H1 (cell line): Measurements from ENCODE around the gene SEH1L. TPM values are rescaled to one million over a fixed set of nuclear protein-coding genes. Genes with fewer than 3 reads are reported as not detected.

Source experiments
- CTCF ChIA-PET: fragments of 300-600 bp; sonication (Branson Sonifier 250); formaldehyde crosslinking; loops from one replicate; lab custom pipeline; 2021; ENCODE audit not compliant: partially characterized antibody; lab: Charles Lee
- POLR2A ChIA-PET: fragments of 300-600 bp; sonication (Branson Sonifier 250); formaldehyde crosslinking; loops from one replicate; lab custom pipeline; 2021; ENCODE audit warnings: inconsistent platforms; ENCODE audit not compliant: partially characterized antibody; lab: Charles Lee
- DNase-seq, 2 experiments: peaks; one replicate each; pipeline versions ENCODE4 v3.0.0 to v3.0.0-alpha.2; 2010 to 2022; ENCODE audit warnings: low spot score in 2 of 2, low read depth in 1 of 2, mixed read lengths in 1 of 2
- FAIRE-seq: peaks from 2 replicates; lab custom pipeline; 2011; peaks lifted over from hg19 to GRCh38; lab: Jason Lieb, UNC
- H2AFZ ChIP-seq: 2 replicates; pipeline ENCODE4 v1.8.1; 2012; ENCODE audit warnings: low read length, inconsistent platforms
- H2AK5ac ChIP-seq: 2 replicates; pipeline ENCODE4 v1.6.1; 2013; ENCODE audit warnings: low read depth, low read length
- H2BK120ac ChIP-seq: replicated peaks from 2 replicates; pipeline ENCODE3; 2013; ENCODE audit warnings: low read depth, low read length, inconsistent platforms
- H2BK12ac ChIP-seq: 2 replicates; pipeline ENCODE4 v1.6.1; 2013; ENCODE audit warnings: low read depth, low read length
- H2BK15ac ChIP-seq: 2 replicates; pipeline ENCODE4 v1.6.1; 2013; ENCODE audit warnings: low read length
- H2BK20ac ChIP-seq: 2 replicates; pipeline ENCODE4 v1.6.1; 2013; ENCODE audit warnings: low read length
- H2BK5ac ChIP-seq: 2 replicates; pipeline ENCODE4 v1.6.1; 2013; ENCODE audit warnings: low read depth, low read length
- H3K14ac ChIP-seq: 2 replicates; pipeline ENCODE4 v1.6.1; 2013; ENCODE audit warnings: inconsistent platforms; ENCODE audit not compliant: insufficient read length
- H3K18ac ChIP-seq: 2 replicates; pipeline ENCODE4 v1.6.1; 2013; ENCODE audit warnings: low read length; ENCODE audit errors: extremely low read depth
- H3K23ac ChIP-seq: 2 replicates; pipeline ENCODE4 v1.6.1; 2013; ENCODE audit warnings: inconsistent platforms; ENCODE audit not compliant: insufficient read length
- H3K23me2 ChIP-seq: 2 replicates; pipeline ENCODE4 v1.6.1; 2013; ENCODE audit warnings: low read depth, low read length
- H3K27ac ChIP-seq: 2 replicates; pipeline ENCODE4 v1.6.1; 2011; ENCODE audit warnings: low read depth, low read length, inconsistent platforms
- H3K27me3 ChIP-seq, 4 experiments: replicated peaks in 1 of 4; 1 replicate in 1 of 4; 2 replicates in 3 of 4; pipeline versions ENCODE4 v1.6.1 to v1.8.1; 2011 to 2013; ENCODE audit warnings: low read length in 3 of 4, mild to moderate bottlenecking in 3 of 4, inconsistent platforms in 2 of 4, mixed read lengths in 2 of 4, moderate library complexity in 1 of 4; ENCODE audit not compliant: control insufficient read depth in 3 of 4, insufficient read depth in 3 of 4; ENCODE audit errors: extremely low read depth in 1 of 4
- H3K36me3 ChIP-seq, 4 experiments: 2 replicates each; pipeline versions ENCODE4 v1.6.1 to v1.8.1; 2011 to 2013; ENCODE audit warnings: mild to moderate bottlenecking in 4 of 4, low read length in 3 of 4, moderate library complexity in 2 of 4, control low read depth in 1 of 4, inconsistent platforms in 1 of 4; ENCODE audit not compliant: insufficient read depth in 4 of 4, control insufficient read depth in 2 of 4
- H3K4ac ChIP-seq: replicated peaks from 2 replicates; pipeline ENCODE3; 2013; ENCODE audit warnings: low read length, low read depth, mixed read lengths, inconsistent platforms; ENCODE audit not compliant: insufficient read length
- H3K4me1 ChIP-seq, 4 experiments: replicated peaks in 1 of 4; 1 replicate in 1 of 4; 2 replicates in 3 of 4; pipeline versions ENCODE4 v1.6.1 to v1.8.1; 2011 to 2013; ENCODE audit warnings: low read length in 3 of 4, inconsistent platforms in 2 of 4, mixed read lengths in 1 of 4; ENCODE audit not compliant: insufficient read depth in 4 of 4, control insufficient read depth in 3 of 4
- H3K4me2 ChIP-seq, 2 experiments: 2 replicates each; pipeline versions ENCODE4 v1.6.1 to v1.8.1; 2011 to 2013; ENCODE audit warnings: low read depth in 2 of 2, low read length in 2 of 2, control low read depth in 1 of 2, inconsistent platforms in 1 of 2, mild to moderate bottlenecking in 1 of 2; ENCODE audit not compliant: insufficient read depth in 1 of 2
- H3K4me3 ChIP-seq, 4 experiments: fragments of 200-600, 300-600 bp in 1 of 4; sonication (generic), shearing (Covaris generic), sonication (Bioruptor Twin) in 1 of 4; 2 replicates each; pipeline versions ENCODE4 v1.5.1 to v1.8.1; 2011 to 2016; ENCODE audit warnings: low read length in 4 of 4, low read depth in 3 of 4, control low read depth in 2 of 4, inconsistent platforms in 2 of 4, mild to moderate bottlenecking in 2 of 4, mixed read lengths in 1 of 4, moderate library complexity in 1 of 4; ENCODE audit not compliant: insufficient read depth in 2 of 4; ENCODE audit errors: extremely low read depth in 1 of 4
- H3K56ac ChIP-seq: replicated peaks from 2 replicates; pipeline ENCODE3; 2013; ENCODE audit warnings: low read depth, mild to moderate bottlenecking, mixed read lengths, low read length, inconsistent platforms; ENCODE audit not compliant: insufficient read length
- H3K79me1 ChIP-seq: 2 replicates; pipeline ENCODE4 v1.6.1; 2013; ENCODE audit warnings: low read depth, low read length, control low read depth
- H3K79me2 ChIP-seq, 2 experiments: 2 replicates each; pipeline versions ENCODE4 v1.6.1 to v1.8.1; 2012 to 2013; ENCODE audit warnings: low read length in 2 of 2, mild to moderate bottlenecking in 2 of 2, inconsistent platforms in 1 of 2; ENCODE audit not compliant: insufficient read depth in 2 of 2, control insufficient read depth in 1 of 2
- H3K9ac ChIP-seq, 4 experiments: replicated peaks in 1 of 4; 1 replicate in 1 of 4; 2 replicates in 3 of 4; pipeline versions ENCODE4 v1.6.1 to v1.8.1; 2011 to 2013; ENCODE audit warnings: low read depth in 3 of 4, low read length in 3 of 4, control low read depth in 2 of 4, mild to moderate bottlenecking in 2 of 4, moderate library complexity in 2 of 4, inconsistent platforms in 1 of 4; ENCODE audit errors: extremely low read depth in 1 of 4
- H3K9me3 ChIP-seq, 2 experiments: 2 replicates each; pipeline versions ENCODE4 v1.6.1 to v1.8.1; 2012 to 2013; ENCODE audit warnings: mild to moderate bottlenecking in 2 of 2, moderate library complexity in 2 of 2, control low read depth in 1 of 2, inconsistent platforms in 1 of 2, low read depth in 1 of 2, low read length in 1 of 2, mixed read lengths in 1 of 2; ENCODE audit not compliant: insufficient read depth in 2 of 2
- H4K20me1 ChIP-seq, 2 experiments: replicated peaks in 1 of 2; 2 replicates each; pipeline versions ENCODE3 to v1.8.1; 2011 to 2013; ENCODE audit warnings: inconsistent platforms in 2 of 2, low read length in 2 of 2, mild to moderate bottlenecking in 1 of 2; ENCODE audit not compliant: insufficient read depth in 2 of 2, control insufficient read depth in 1 of 2
- H4K5ac ChIP-seq: 2 replicates; pipeline ENCODE4 v1.6.1; 2013; ENCODE audit warnings: low read length, low read depth, mixed read lengths, inconsistent platforms; ENCODE audit not compliant: insufficient read length
- H4K8ac ChIP-seq: 2 replicates; pipeline ENCODE4 v1.8.0; 2013; ENCODE audit warnings: mild to moderate bottlenecking, moderate library complexity, low read length, inconsistent platforms; ENCODE audit not compliant: insufficient read depth; ENCODE audit errors: extremely low read depth
- H4K91ac ChIP-seq: replicated peaks from 2 replicates; pipeline ENCODE3; 2013; ENCODE audit warnings: low read length, mixed read lengths, inconsistent platforms; ENCODE audit not compliant: insufficient read length
- ASH2L ChIP-seq: fragments of 200-600, 300-600 bp; sonication (generic); IDR thresholded peaks from one replicate; pipeline ENCODE4 v1.7.1; 2017; ENCODE audit warnings: low read length
- HDAC6 ChIP-seq: IDR thresholded peaks from one replicate; pipeline ENCODE4 v1.7.1; 2012; ENCODE audit warnings: low read depth, mild to moderate bottlenecking, inconsistent platforms, low read length, moderate library complexity
- WGBS, 2 experiments: shearing (Covaris generic) in 1 of 2; methylation state at CpG; one replicate each; pipeline versions ENCODE4 v1.1.6 to v1.1.7; 2013 to 2015; ENCODE audit warnings: low lambda C conversion rate in 2 of 2, mixed read lengths in 2 of 2, inconsistent platforms in 1 of 2, low coverage in 1 of 2, missing lambda C conversion rate in 1 of 2; ENCODE audit not compliant: insufficient replicate concordance in 2 of 2, insufficient coverage in 1 of 2, insufficient read length in 1 of 2; ENCODE audit errors: extremely low coverage in 1 of 2, missing lambda C conversion rate in 1 of 2; 5-methylcytosine and 5-hydroxymethylcytosine counted together
- polyA plus RNA-seq, 7 experiments: library from polyadenylated mRNA; depleted of rRNA in 3 of 7; stranded (reverse) in 5 of 7; unstranded in 2 of 7; fragments of >200 nt in 5 of 7; fragments of 200-250 nt in 2 of 7; gene quantifications; 1 replicate in 5 of 7; 2 replicates in 1 of 7; 4 replicates in 1 of 7; pipeline versions ENCODE4 v1.2.1 to v1.2.3, GENCODE V29; 2011 to 2013; ENCODE audit warnings: missing spikeins in 2 of 7, mixed read lengths in 2 of 7
- total RNA-seq: library from RNA; stranded (reverse); fragmentation: NEBNext Ultra II Directional; extraction: Animal tissue kit (Norgen Biotek cat#: 25700); gene quantifications from 2 replicates; pipeline ENCODE4 v1.2.1, GENCODE V29; 2021

The SEH1L gene
- total and polyA plus RNA-seq, 2 of the 8 experiments (the other 6 are each of a cell fraction or from before 2014, with no cell fraction given): 41.7 to 96.7 TPM

GRCh38 chr18:12995424-12995823, 47.6 kb downstream of the SEH1L start:
- Histone ChIP-seq H2AFZ (no peak overlapping the region), H3K4ac (no peak overlapping the region), H3K79me2 (peaks cover 31 to 77% of the 10 kb centered on the region in 2 experiments), H3K27ac (no peak overlapping the region), H3K9me3 (no peaks in the 10 kb centered on the region), H4K5ac (no peak overlapping the region), H3K23me2 (peaks cover 12% of the 10 kb centered on the region), H2BK5ac (no peak overlapping the region), H4K20me1 (peaks cover 1 to 2% of the 10 kb centered on the region in 2 experiments), H3K9ac (no peak overlapping the region), H3K23ac (no peak overlapping the region), H2BK15ac (no peak overlapping the region), H2AK5ac (no peak overlapping the region), H2BK120ac (no peak overlapping the region), H3K36me3 (peaks cover 0 to 5% (median 1%) of the 10 kb centered on the region in 4 experiments; a peak in 1 of 8 replicates), H4K8ac (no peak overlapping the region), H3K4me3 (no peak overlapping the region), H3K56ac (no peak overlapping the region), H3K27me3 (no peaks in the 10 kb centered on the region), H3K4me2 (no peak overlapping the region), H3K14ac (no peak overlapping the region), H2BK20ac (no peak overlapping the region), H3K18ac (no peak overlapping the region), H2BK12ac (no peak overlapping the region), H3K4me1 (peaks cover 0 to 6% (median 1%) of the 10 kb centered on the region in 4 experiments; a peak in 2 of 7 replicates), H4K91ac (no peak overlapping the region), H3K79me1 (peaks cover 23% of the 10 kb centered on the region)
- 89% methylated on average over 2 of the region's 2 CpGs; no CpG with 5 or more reads in 1 of the 2 experiments for WGBS, 2 experiments
- ChIA-PET CTCF (no interaction called here), POLR2A (interaction anchor here (0.5 kb wide), 1 partner anchor 268 kb away, joined by 3 read pairs; no protein-coding TSS in a partner anchor)
- FAIRE-seq (no peak), DNase-seq (no peak)
- no peak for TF ChIP-seq ASH2L
- TF ChIP-seq HDAC6: no peak
